Kidney tubule cell (primary cell): ENCODE data around the gene PDZD2.
"Not testable (repeated sequence)": the region's sequence is repeated elsewhere in the genome, so short reads cannot be mapped to it uniquely, and the experiment has no call there.

ENCODE experiments used
- DNase-seq: peaks from one replicate; pipeline ENCODE4 v3.0.0-alpha.2; 2018; ENCODE audit warnings: low spot score

PDZD2 gene

GRCh38 chr5:32013658-32014057 is 374.7 kb downstream of the PDZD2 start:
- no peak for DNase-seq

GRCh38 chr5:32014096-32014745 is 375.3 kb downstream of the PDZD2 start:
- DNase-seq, result no peak

- not testable (repeated sequence) for DNase-seq
These were observed 376.3 kb downstream of the PDZD2 start for GRCh38 chr5:32015262-32015661.

GRCh38 chr5:32017692-32018367 is 378.9 kb downstream of the PDZD2 start:
- no peak for DNase-seq

GRCh38 chr5:32018476-32019436 is 379.8 kb downstream of the PDZD2 start:
- DNase-seq, result no peak

GRCh38 chr5:32020271-32020670 is 381.3 kb downstream of the PDZD2 start:
- no peak for DNase-seq

GRCh38 chr5:32020946-32021345 is 382.0 kb downstream of the PDZD2 start:
- DNase-seq, result no peak

GRCh38 chr5:32021771-32022170 is 382.8 kb downstream of the PDZD2 start:
- no peak for DNase-seq

GRCh38 chr5:32022638-32023037 is 383.7 kb downstream of the PDZD2 start:
- DNase-seq, result no peak

- no peak for DNase-seq
These were observed 384.9 kb downstream of the PDZD2 start for GRCh38 chr5:32023816-32024215.

- no peak for DNase-seq
These were observed 385.8 kb downstream of the PDZD2 start for GRCh38 chr5:32024751-32025150.

GRCh38 chr5:32027093-32027716 is 388.3 kb downstream of the PDZD2 start:
- no peak for DNase-seq

GRCh38 chr5:32027717-32028458 is 389.0 kb downstream of the PDZD2 start:
- peak; percentile 87 for DNase-seq

GRCh38 chr5:32029261-32029660 is 390.3 kb downstream of the PDZD2 start:
- peak; percentile 20 for DNase-seq

- DNase-seq, result no peak
These were observed 390.9 kb downstream of the PDZD2 start for GRCh38 chr5:32029781-32030180.

- DNase-seq, result no peak
These were observed 391.3 kb downstream of the PDZD2 start for GRCh38 chr5:32030222-32030621.

GRCh38 chr5:32030686-32031085 is 391.8 kb downstream of the PDZD2 start:
- no peak for DNase-seq

GRCh38 chr5:32031089-32031488 is 392.2 kb downstream of the PDZD2 start:
- DNase-seq, result peak; percentile 34

- DNase-seq, result no peak
These were observed 399.6 kb downstream of the PDZD2 start for GRCh38 chr5:32038523-32038922.

GRCh38 chr5:32039133-32039532 is 400.2 kb downstream of the PDZD2 start:
- DNase-seq, result not testable (repeated sequence)

- DNase-seq, result not testable (repeated sequence)
These were observed 400.7 kb downstream of the PDZD2 start for GRCh38 chr5:32039601-32040000.
